Rectal smooth muscle tissue (tissue), 1 donor: ENCODE results near the gene LIPH.

Experiments
- H3K27ac ChIP-seq: one replicate; pipeline ENCODE4 v1.7.0; 2013; ENCODE audit warnings: low read depth, low read length, inconsistent platforms
- H3K27me3 ChIP-seq: one replicate; pipeline ENCODE4 v1.7.0; 2013; ENCODE audit warnings: low read length; ENCODE audit not compliant: control insufficient read depth, insufficient read depth
- H3K36me3 ChIP-seq: one replicate; pipeline ENCODE4 v1.7.0; 2013; ENCODE audit warnings: low read length; ENCODE audit not compliant: control insufficient read depth, insufficient read depth
- H3K4me1 ChIP-seq: one replicate; pipeline ENCODE4 v1.7.0; 2013; ENCODE audit warnings: low read length; ENCODE audit not compliant: control insufficient read depth, insufficient read depth
- H3K4me3 ChIP-seq: one replicate; pipeline ENCODE4 v1.7.0; 2013; ENCODE audit warnings: low read length
- H3K9ac ChIP-seq: one replicate; pipeline ENCODE4 v1.7.0; 2013; ENCODE audit warnings: low read length

The LIPH gene

DNA sequence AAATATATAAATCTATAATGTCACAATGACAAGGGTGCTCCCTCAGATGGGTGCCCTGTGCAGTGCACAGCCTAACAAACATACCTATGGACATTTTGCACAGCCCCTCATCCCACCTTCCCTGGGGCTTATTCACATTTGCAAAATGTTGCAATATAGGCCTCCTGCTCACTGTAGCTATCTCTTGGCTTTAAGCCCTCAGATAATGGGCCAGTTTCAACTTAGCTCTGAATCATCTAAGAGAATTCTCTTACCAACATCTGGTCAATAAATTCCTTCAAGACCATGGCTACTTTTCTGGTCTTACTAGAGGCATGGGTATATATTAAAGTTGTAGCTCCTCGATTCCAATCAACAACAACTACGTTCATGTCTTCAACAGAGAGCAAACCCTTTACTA lies 17.9 kb downstream of the LIPH start:
- H3K27ac ChIP-seq, result no peak overlapping the region
- H3K27me3 ChIP-seq, result no peaks in the 10 kb centered on the region
- no peak overlapping the region for H3K9ac ChIP-seq
- H3K4me3 ChIP-seq, result no peak overlapping the region
- H3K4me1 ChIP-seq, result no peaks in the 10 kb centered on the region
- H3K36me3 ChIP-seq, result no peaks in the 10 kb centered on the region

DNA sequence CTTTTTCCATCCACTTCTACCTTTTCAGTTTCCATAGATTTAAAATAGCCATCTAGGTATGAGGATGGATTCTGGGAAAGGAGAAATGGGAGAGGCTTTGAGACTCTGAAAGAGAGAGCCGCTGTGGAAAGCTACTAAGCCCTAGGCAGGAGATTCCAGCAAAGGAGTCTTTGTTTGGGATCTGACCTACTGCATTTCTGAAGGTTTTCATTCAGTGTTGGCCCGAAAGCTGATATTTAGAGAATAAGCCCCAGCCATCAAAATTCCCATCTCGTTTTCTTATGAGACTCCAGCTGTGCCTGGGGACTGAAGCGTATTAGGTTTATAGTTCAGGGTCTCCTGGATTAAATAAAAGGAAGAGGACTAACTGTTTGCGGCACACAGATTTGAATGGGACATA lies 19.5 kb downstream of the LIPH start:
- no peak overlapping the region for H3K27ac ChIP-seq
- no peaks in the 10 kb centered on the region for H3K27me3 ChIP-seq
- H3K4me1 ChIP-seq, result no peaks in the 10 kb centered on the region
- H3K9ac ChIP-seq, result no peak overlapping the region
- H3K36me3 ChIP-seq, result no peaks in the 10 kb centered on the region
- H3K4me3 ChIP-seq, result no peak overlapping the region

DNA sequence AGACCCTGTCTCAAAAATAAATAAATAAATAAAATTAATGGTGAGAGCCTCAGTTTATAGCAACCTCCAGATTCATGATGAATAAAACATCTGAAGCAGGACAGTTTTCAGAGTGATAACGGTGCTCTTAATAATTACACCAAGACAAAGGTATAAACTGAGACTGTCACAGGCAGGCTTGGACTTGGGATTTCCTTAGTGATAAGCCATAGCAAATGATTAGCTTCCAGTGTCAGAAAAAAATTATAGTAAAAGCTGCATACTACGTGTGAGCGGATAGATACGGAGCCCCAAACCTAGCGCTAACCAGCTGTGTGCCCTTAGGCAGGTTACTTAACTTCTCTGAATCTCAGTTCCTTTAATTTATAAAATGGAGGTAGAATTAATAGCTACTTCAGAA lies 21.5 kb downstream of the LIPH start:
- Histone ChIP-seq H3K4me3 (no peak overlapping the region), H3K36me3 (no peaks in the 10 kb centered on the region), H3K4me1 (no peaks in the 10 kb centered on the region), H3K27ac (no peak overlapping the region), H3K9ac (no peak overlapping the region), H3K27me3 (no peaks in the 10 kb centered on the region)

DNA sequence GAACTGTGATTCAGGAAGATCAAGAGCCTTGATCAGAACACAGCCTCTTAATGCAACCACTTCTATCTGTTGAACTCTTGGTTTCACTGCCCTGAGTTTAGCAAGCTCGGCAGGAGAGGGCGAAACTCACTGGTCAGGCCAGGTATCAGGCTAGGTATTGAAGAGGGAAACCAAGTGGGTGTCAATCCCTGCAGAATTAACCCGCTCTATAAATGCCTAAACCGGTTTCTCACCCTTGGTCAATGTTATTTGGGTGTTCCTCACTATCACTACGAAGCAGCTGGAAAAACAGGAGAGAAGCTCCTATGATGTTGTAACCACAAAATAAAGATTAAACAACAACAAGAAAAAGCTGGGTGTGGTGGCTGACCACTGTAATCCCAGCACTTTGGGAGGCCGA lies 23.9 kb downstream of the LIPH start:
- H3K4me3 ChIP-seq, result no peak overlapping the region
- H3K27me3 ChIP-seq, result no peaks in the 10 kb centered on the region
- H3K4me1 ChIP-seq, result no peaks in the 10 kb centered on the region
- no peak overlapping the region for H3K9ac ChIP-seq
- no peaks in the 10 kb centered on the region for H3K36me3 ChIP-seq
- H3K27ac ChIP-seq, result no peak overlapping the region

DNA sequence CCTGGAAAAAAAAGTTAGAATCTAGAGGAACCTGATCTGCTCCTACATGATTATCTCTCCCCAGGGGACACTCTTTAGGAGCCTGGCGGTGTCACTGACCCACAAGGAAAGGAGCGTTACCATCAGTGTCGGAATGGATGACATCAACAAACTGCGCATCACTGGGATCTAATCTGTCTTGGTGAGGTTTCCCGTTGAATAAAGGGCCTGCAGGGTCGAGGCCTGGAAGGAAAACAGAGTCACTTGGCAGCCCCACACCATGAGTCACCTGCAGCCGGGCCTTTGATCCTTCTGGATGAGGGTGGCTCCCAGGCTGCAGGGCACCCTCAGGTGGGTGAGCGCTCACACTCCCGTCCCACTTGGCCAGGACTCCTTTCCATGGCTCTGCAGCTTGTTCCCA lies 25.0 kb downstream of the LIPH start:
- H3K27ac ChIP-seq, result no peak overlapping the region

DNA sequence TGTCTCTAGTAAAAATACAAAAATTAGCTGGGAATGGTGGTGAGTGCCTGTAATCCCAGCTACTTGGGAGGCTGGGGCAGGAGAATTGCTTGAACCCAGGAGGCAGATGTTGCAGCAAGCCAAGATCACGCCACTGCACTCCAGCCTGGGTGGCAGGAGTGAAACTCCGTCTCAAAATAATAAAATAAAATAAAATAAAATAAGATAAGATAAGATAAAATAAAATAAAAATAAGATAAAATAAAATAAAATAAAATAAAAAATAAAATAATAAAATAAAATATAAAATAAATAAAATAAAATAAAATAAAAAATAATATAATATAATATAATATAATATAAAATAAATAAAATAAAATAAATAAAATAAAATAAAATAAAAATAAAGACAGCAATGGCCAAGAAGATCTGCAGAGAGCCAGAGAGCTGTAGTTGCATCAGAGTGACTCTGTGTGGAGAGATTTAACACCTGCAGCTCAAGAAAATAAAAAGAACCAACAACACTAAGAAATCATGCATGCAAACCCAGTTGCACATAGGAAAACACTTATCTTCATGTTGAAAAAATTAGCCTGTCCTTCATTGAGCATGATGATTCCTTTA lies 25.9 kb downstream of the LIPH start:
- Histone ChIP-seq H3K27ac (no peak overlapping the region), H3K4me1 (no peaks in the 10 kb centered on the region), H3K27me3 (no peaks in the 10 kb centered on the region), H3K4me3 (no peak overlapping the region), H3K9ac (no peak overlapping the region), H3K36me3 (no peaks in the 10 kb centered on the region)

More for the DNA sequence above, 25.0 kb downstream of the LIPH start:
- no peaks in the 10 kb centered on the region for H3K4me1 ChIP-seq
- no peak overlapping the region for H3K4me3 ChIP-seq
- no peaks in the 10 kb centered on the region for H3K27me3 ChIP-seq
- H3K9ac ChIP-seq, result no peak overlapping the region
- no peaks in the 10 kb centered on the region for H3K36me3 ChIP-seq

DNA sequence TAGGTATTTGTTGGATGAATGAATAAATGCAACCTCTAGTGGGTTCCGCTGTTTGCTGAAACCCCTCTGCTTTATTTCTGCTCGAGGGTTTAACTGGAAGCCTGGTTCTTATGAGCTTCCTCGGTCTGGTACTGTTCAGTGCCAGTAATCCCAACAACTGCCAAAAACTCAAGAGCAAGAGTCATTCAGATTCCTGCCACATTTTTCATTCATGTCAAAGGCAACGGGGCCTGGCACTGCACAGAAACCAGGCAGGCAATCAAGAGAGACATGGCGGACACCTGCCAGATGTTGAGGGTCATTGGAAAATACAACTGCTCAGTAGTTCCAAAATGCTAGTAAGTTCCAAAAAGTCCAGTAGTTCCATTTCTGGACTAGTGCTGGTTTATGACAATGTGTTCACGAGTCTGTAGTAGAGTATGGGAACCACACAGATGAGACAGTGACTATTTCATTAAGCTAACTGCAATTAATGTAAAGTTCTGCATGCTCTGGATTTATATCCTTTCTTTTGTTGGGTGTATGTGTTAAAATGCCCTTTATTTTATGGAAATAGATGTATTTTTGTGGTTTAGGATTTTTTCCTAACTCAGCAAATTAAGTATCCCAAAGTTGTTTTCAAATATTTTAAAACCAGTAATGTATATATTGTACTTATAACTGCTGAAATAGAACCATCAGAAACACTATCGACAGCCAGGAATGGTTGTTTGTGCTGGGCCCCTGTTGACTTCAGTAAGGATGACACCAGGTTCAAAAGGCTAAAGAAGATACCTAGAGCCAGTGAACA lies 30.8 kb downstream of the LIPH start:
- H3K36me3 ChIP-seq, result no peaks in the 10 kb centered on the region
- no peak overlapping the region for H3K9ac ChIP-seq
- H3K27ac ChIP-seq, result no peak overlapping the region
- H3K4me3 ChIP-seq, result no peak overlapping the region
- H3K27me3 ChIP-seq, result no peaks in the 10 kb centered on the region
- no peaks in the 10 kb centered on the region for H3K4me1 ChIP-seq

DNA sequence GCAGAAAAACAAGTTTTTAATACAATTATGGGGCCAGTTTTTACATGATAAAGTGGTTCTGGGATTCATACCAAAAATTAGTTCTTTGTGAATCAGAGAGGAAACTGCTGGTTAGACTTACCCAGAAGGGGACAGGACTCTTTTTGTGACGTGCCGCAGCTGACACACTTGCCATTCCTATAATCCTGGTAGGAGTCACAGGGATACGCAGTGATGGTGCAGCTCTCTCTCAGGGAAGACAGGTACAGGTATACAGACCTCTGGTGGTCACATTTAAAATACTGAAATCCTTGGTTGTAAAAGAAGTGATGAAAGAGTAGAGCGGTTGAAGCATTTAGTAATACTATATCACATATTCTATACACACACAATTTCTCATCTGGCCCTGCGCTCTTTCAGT lies 33.4 kb downstream of the LIPH start:
- Histone ChIP-seq H3K9ac (no peak overlapping the region), H3K27ac (no peak overlapping the region), H3K27me3 (no peaks in the 10 kb centered on the region), H3K4me1 (no peaks in the 10 kb centered on the region), H3K4me3 (no peak overlapping the region), H3K36me3 (no peaks in the 10 kb centered on the region)

DNA sequence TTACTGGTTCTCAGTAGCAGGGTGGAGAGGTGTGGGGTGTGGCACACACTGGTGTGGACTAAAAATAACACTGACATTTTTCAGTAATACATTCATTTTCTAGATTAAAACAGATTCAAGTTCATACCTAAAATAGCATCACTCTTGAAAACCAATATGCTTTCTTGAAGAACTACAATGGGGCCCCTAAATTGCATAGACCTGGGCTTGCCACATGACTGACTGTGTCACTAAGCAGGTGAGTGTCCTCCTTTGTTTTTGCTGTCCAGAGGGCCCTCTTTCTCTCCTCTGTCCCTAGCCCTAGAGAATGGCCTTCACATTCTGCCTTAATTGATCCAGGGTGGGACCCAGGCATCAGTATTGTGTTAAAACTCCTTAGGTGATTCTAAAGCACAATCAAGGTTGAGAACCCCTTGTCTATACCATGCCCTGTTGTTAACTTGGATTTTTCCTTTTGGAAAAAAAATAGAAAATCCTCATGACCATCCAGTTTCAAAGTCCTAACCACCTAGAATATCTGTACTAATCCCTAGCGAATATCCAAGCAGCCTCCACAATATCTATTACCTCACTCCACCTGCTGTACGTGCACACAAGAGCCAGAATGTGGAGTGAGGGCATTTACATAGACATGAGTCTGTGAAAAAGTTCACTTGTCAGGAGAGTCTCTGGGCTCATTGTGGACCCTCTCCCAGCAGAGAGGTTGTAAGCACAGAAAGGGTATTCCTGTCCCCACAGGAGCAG lies 34.8 kb downstream of the LIPH start:
- H3K4me3 ChIP-seq, result no peak overlapping the region
- H3K36me3 ChIP-seq, result no peaks in the 10 kb centered on the region
- no peak overlapping the region for H3K9ac ChIP-seq
- no peaks in the 10 kb centered on the region for H3K4me1 ChIP-seq
- H3K27ac ChIP-seq, result no peak overlapping the region
- no peaks in the 10 kb centered on the region for H3K27me3 ChIP-seq

DNA sequence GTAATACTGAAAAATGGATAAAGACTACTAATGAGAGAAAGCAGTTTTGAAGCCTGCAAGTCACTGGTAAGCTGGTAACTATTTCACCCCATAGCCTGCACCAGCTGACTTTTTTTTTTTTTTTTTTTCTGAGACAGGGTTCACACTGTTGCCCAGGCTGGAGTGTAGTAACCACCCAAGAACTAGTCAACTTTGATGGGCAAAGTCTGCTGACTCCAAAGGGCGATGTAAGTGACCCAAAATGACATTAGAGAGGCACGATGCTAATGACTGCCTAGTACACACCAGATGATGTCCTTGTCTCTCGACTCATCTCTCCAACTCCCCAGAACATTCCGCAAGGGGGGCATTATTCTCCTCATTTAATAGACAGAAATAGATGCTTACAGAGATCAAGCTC lies 40.7 kb downstream of the LIPH start:
- Histone ChIP-seq H3K27ac (no peak overlapping the region), H3K4me1 (no peaks in the 10 kb centered on the region), H3K9ac (no peak overlapping the region), H3K4me3 (no peak overlapping the region), H3K27me3 (no peaks in the 10 kb centered on the region), H3K36me3 (no peaks in the 10 kb centered on the region)

DNA sequence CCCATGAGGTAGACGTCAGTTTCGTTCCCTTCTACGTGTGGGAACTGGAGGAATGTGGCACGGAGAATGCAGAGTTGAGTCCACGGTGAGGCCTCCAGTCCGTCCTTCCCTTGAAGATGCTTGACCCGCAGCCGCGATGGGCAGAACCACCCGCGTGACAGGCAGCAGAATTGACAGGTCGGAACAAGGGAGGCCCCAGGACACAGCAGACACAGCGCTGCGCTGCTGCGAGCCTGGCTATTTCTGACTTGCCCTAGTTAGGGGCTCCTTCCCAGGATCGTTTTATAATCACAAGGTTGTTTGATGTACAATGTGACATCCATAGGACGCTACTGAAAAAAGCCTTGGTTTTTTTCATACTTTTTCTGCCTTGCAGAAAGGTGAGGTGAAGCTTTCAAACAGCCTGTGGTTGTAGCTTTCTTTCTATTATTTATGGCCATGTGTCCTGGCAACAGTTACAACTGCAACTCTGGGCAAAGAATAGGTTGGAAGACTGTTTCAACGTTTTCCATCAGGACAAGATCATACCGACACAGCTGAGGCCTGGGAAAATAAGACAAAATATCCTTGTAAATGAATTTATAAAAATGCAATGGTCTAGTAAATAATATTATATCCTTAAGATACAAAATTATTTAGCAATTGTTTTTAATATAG lies 43.9 kb downstream of the LIPH start:
- H3K27me3 ChIP-seq, result no peaks in the 10 kb centered on the region
- H3K36me3 ChIP-seq, result no peaks in the 10 kb centered on the region
- H3K4me3 ChIP-seq, result no peak overlapping the region
- H3K27ac ChIP-seq, result no peak overlapping the region
- no peaks in the 10 kb centered on the region for H3K4me1 ChIP-seq
- H3K9ac ChIP-seq, result no peak overlapping the region

DNA sequence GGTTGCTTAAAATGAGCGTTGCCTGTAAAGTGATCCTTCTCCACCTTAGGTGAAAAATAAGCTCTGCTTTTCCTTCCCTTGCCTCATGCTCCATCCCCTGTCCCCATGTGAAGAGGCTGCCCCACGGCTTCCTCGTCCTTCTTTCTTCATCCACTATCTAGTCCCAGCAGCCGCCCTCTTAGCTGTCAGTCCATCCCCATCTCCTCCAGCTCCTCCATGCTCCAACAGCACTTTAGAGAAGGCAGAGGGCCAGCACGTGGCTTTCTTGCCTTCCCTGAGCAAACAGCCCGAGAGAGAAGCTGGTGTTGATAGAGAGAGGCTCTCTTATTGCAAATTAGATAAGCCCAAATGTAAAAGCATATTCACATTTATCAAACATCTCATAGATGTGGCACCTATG lies 44.5 kb downstream of the LIPH start:
- Histone ChIP-seq H3K4me3 (no peak overlapping the region), H3K27me3 (no peaks in the 10 kb centered on the region), H3K27ac (no peak overlapping the region), H3K9ac (no peak overlapping the region), H3K4me1 (no peaks in the 10 kb centered on the region), H3K36me3 (no peaks in the 10 kb centered on the region)
